BLaER1 (cell line): ENCODE results near the gene VIPR1.

Experiments used
- H3K27ac ChIP-seq: shearing (Covaris generic); formaldehyde crosslinking; 2 replicates; pipeline ENCODE4 v1.8.1; 2022
- H3K27me3 ChIP-seq: shearing (Covaris generic); formaldehyde crosslinking; 2 replicates; pipeline ENCODE4 v1.8.1; 2022
- H3K36me3 ChIP-seq: shearing (Covaris generic); formaldehyde crosslinking; 2 replicates; pipeline ENCODE4 v1.8.1; 2022
- H3K4me1 ChIP-seq: shearing (Covaris generic); formaldehyde crosslinking; 2 replicates; pipeline ENCODE4 v1.8.1; 2022
- H3K4me2 ChIP-seq: shearing (Covaris generic); formaldehyde crosslinking; 2 replicates; pipeline ENCODE4 v1.8.1; 2022
- H3K4me3 ChIP-seq: shearing (Covaris generic); formaldehyde crosslinking; 2 replicates; pipeline ENCODE4 v1.8.1; 2022
- H3K9ac ChIP-seq: shearing (Covaris generic); formaldehyde crosslinking; 2 replicates; pipeline ENCODE4 v1.8.1; 2022
- H3K9me3 ChIP-seq: shearing (Covaris generic); formaldehyde crosslinking; 2 replicates; pipeline ENCODE4 v1.8.1; 2022
- H4K20me1 ChIP-seq: shearing (Covaris generic); formaldehyde crosslinking; 2 replicates; pipeline ENCODE4 v1.8.1; 2022
- Cebpa-rat ChIP-seq: shearing (Covaris generic); IDR thresholded peaks from 2 replicates; pipeline ENCODE4 v1.8.1; 2022

Gene VIPR1

GRCh38 chr3:42493126-42493797, 9.2 kb upstream of the VIPR1 start:
- Histone ChIP-seq H3K27ac (peak overlapping the region; percentile 63), H4K20me1 (no peaks in the 10 kb centered on the region), H3K4me2 (peak overlapping the region; percentile 79), H3K9me3 (no peaks in the 10 kb centered on the region; the same call in 1 of the 2 replicates), H3K9ac (peak overlapping the region; percentile 18; the same call in 1 of the 2 replicates), H3K4me3 (no peak overlapping the region), H3K4me1 (peaks cover 63% of the 10 kb centered on the region), H3K36me3 (no peaks in the 10 kb centered on the region), H3K27me3 (0 out of 2 replicates have a peak, but pooled peaks cover 2% of the 10 kb centered on the region)
- no peak for TF ChIP-seq Cebpa-rat

GRCh38 chr3:42493798-42494151, 8.7 kb upstream of the VIPR1 start:
- H3K36me3 ChIP-seq: no peaks in the 10 kb centered on the region
- peak overlapping the region; percentile 79 for H3K4me2 ChIP-seq
- 0 out of 2 replicates have a peak, but pooled peaks cover 2% of the 10 kb centered on the region for H3K27me3 ChIP-seq
- no peak overlapping the region for H3K4me3 ChIP-seq
- peaks cover 63% of the 10 kb centered on the region for H3K4me1 ChIP-seq
- no peak overlapping the region for H3K27ac ChIP-seq
- no peak overlapping the region for H3K9ac ChIP-seq
- H4K20me1 ChIP-seq: no peaks in the 10 kb centered on the region
- no peak for TF ChIP-seq Cebpa-rat
- no peaks in the 10 kb centered on the region; the same call in 1 of the 2 replicates for H3K9me3 ChIP-seq

DNA sequence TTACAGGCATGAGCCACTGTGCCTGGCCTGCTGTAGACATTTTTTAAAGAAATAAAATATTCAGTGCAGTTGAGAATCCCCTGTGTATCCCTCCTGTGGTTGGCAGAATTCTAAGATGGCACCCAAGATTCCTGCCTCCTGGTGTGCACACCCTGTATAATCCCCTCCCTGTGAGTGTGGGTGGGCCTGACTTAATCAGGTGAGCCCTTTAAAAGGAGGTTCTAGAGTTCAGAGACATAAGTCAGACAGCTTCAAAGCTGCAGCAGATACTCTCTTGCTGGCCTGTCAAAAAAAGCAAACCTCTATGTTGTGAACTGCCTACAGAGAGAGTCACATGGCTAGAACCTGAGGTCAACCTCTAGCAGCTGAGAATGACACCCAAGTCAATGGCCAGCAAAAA, 7.0 kb upstream of the VIPR1 start:
- no peak overlapping the region for H3K4me3 ChIP-seq
- H3K27me3 ChIP-seq: peaks cover 18% of the 10 kb centered on the region
- H4K20me1 ChIP-seq: no peaks in the 10 kb centered on the region
- no peaks in the 10 kb centered on the region for H3K36me3 ChIP-seq
- no peak for TF ChIP-seq Cebpa-rat
- H3K9me3 ChIP-seq: no peaks in the 10 kb centered on the region
- no peak overlapping the region for H3K4me2 ChIP-seq
- H3K27ac ChIP-seq: no peak overlapping the region
- H3K9ac ChIP-seq: no peak overlapping the region
- peaks cover 51% of the 10 kb centered on the region for H3K4me1 ChIP-seq

GRCh38 chr3:42497009-42497731, 5.3 kb upstream of the VIPR1 start:
- Histone ChIP-seq H3K4me1 (peaks cover 45% of the 10 kb centered on the region), H4K20me1 (no peaks in the 10 kb centered on the region), H3K27ac (no peak overlapping the region), H3K4me2 (peak overlapping the region; percentile 37), H3K4me3 (no peak overlapping the region), H3K36me3 (no peaks in the 10 kb centered on the region), H3K9me3 (no peaks in the 10 kb centered on the region), H3K9ac (no peak overlapping the region), H3K27me3 (peaks cover 36% of the 10 kb centered on the region)
- TF ChIP-seq Cebpa-rat: no peak

- Histone ChIP-seq H3K4me2 (peak overlapping the region; percentile 37; the same call in 1 of the 2 replicates), H3K27me3 (peaks cover 39% of the 10 kb centered on the region), H3K36me3 (no peaks in the 10 kb centered on the region), H3K9me3 (no peaks in the 10 kb centered on the region), H3K4me3 (no peak overlapping the region), H3K9ac (no peak overlapping the region), H3K4me1 (peaks cover 40% of the 10 kb centered on the region), H3K27ac (no peak overlapping the region), H4K20me1 (no peaks in the 10 kb centered on the region)
- TF ChIP-seq Cebpa-rat: no peak
Measured at GRCh38 chr3:42498034-42498433, 4.4 kb upstream of the VIPR1 start.

DNA sequence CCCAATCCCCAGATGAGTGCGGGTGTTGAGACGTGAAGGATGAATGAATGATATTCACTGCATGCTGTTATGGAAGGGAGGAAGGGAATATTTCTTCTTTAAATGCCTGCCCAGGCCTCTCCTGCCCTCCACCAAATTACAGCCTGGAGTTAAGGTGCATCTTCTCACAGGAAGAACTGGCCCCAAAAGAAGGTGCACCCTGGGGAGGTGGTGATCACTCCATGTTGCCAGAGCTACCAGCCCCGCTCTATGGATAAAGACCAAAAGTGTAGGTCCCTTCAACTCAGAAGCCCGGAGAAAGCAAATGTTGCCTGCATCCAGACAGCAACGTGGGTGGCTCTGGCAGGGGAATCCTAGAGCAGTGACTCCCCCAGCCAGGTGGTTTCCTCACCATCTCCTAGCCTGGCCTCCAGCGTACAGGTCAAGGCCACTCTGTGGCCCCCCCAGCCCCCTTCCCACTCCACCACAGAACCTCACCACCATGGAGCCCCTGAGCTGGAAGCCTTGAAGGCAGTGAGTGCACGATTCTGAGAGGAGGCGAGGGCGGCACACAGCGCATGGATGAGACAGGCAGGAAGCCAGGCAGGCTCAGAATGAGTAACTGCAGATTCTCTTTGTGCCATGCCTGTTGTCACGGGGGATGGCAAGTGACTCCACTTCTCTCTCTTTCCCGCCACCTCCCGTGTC, 3.5 kb upstream of the VIPR1 start:
- peaks cover 39% of the 10 kb centered on the region for H3K27me3 ChIP-seq
- no peak overlapping the region for H3K9ac ChIP-seq
- no peak overlapping the region for H3K4me3 ChIP-seq
- TF ChIP-seq Cebpa-rat: no peak
- H4K20me1 ChIP-seq: no peaks in the 10 kb centered on the region
- no peak overlapping the region for H3K4me2 ChIP-seq
- H3K4me1 ChIP-seq: peaks cover 36% of the 10 kb centered on the region
- no peak overlapping the region for H3K27ac ChIP-seq
- H3K36me3 ChIP-seq: no peaks in the 10 kb centered on the region
- no peaks in the 10 kb centered on the region for H3K9me3 ChIP-seq

DNA sequence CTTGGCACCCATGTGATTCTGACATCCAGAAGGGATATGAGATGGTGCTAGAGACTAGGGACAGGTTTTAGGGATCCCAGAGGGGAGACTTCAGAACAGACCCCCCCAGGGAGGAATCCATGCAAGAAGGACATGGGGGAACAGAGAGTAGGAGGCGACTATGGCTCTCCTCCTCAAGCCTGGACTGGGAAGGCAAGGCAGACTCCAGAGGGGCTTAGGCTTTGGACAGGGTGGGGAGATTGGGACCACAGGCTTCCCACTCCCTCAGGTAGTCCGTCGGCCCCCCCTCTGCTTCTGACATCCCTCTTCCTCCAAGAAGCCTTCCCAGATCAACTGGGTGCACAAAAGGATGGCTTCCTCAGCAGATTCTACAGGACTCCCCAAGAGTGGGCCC, 3.0 kb upstream of the VIPR1 start:
- Histone ChIP-seq H4K20me1 (no peaks in the 10 kb centered on the region), H3K4me3 (no peak overlapping the region), H3K27me3 (peaks cover 39% of the 10 kb centered on the region), H3K9ac (no peak overlapping the region), H3K9me3 (no peaks in the 10 kb centered on the region), H3K36me3 (no peaks in the 10 kb centered on the region), H3K4me2 (no peak overlapping the region), H3K27ac (no peak overlapping the region), H3K4me1 (peaks cover 36% of the 10 kb centered on the region)
- no peak for TF ChIP-seq Cebpa-rat

DNA sequence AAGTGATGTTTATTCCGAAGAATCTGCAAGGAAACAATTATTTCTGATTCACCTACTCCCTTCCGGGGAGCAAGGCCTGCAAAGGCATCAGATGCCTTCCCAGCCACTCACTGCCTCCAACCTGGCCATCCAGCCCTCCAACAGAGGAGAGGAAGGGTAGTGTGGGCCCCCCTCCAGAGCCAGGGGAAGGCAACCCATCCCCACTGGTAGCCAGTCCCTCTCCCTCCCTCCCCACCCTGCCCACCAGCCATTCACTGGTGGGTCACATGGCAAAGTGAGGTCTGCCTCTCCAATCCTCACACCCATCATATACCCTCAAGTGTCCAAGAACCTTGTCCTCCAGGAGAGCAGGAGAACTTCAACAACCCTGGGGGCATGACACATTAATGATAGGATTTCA, 2.4 kb upstream of the VIPR1 start:
- H3K9me3 ChIP-seq: no peaks in the 10 kb centered on the region
- no peak overlapping the region for H3K9ac ChIP-seq
- TF ChIP-seq Cebpa-rat: no peak
- peaks cover 36% of the 10 kb centered on the region for H3K4me1 ChIP-seq
- H3K27ac ChIP-seq: no peak overlapping the region
- no peak overlapping the region for H3K4me2 ChIP-seq
- H4K20me1 ChIP-seq: no peaks in the 10 kb centered on the region
- H3K27me3 ChIP-seq: peaks cover 39% of the 10 kb centered on the region
- no peaks in the 10 kb centered on the region for H3K36me3 ChIP-seq
- no peak overlapping the region for H3K4me3 ChIP-seq

DNA sequence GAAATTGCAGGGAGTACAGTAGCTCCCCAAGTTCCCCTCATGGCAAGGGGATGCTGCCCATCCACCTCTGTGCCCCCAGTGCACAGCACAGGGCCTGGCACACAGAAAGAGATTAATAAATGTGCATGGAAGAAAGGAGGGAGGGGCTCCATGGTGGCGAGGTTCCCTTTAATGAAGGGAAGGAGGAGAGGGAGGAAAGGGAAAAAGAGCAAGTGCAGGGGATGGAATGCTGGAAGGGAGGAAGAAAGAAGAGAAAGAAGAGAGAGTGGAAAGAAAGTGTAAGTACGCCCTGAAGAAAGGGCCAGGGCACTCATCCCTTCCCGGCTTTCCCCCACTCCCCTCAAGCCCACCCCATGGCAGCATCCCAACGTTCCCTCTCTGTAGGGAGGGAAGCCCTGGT, 1.5 kb upstream of the VIPR1 start:
- Histone ChIP-seq H3K9me3 (no peaks in the 10 kb centered on the region), H3K9ac (no peak overlapping the region), H3K4me3 (peak overlapping the region; percentile 71; the same call in 1 of the 2 replicates), H4K20me1 (no peaks in the 10 kb centered on the region), H3K4me1 (peaks cover 36% of the 10 kb centered on the region), H3K27ac (no peak overlapping the region), H3K27me3 (peaks cover 39% of the 10 kb centered on the region), H3K4me2 (peak overlapping the region; percentile 98), H3K36me3 (no peaks in the 10 kb centered on the region)
- no peak for TF ChIP-seq Cebpa-rat

DNA sequence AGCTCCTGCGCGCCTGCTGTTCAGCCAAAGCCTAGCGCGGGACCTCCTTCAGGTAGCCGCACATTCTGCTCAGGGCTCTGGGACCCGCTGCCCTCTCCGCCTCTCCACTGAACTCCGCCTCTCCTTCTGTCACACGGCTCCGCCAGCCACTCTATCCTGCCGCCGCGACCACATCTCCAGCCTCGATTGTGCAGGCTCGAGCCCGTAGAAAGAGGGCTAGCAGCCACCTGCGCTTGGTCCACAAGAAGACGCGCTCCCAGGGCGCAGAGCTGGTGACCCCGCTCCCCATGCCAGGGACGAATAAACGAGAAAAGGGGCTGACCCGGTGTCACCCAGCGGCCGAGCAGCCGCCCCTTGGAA, 1.1 kb upstream of the VIPR1 start:
- H3K4me3 ChIP-seq: peak overlapping the region; percentile 71
- no peak for TF ChIP-seq Cebpa-rat
- no peak overlapping the region for H3K9ac ChIP-seq

More for the DNA sequence above, 1.1 kb upstream of the VIPR1 start:
- H3K4me2 ChIP-seq: peak overlapping the region; percentile 98
- H3K36me3 ChIP-seq: no peaks in the 10 kb centered on the region
- peaks cover 36% of the 10 kb centered on the region for H3K4me1 ChIP-seq
- no peaks in the 10 kb centered on the region for H4K20me1 ChIP-seq
- H3K9me3 ChIP-seq: no peaks in the 10 kb centered on the region
- peaks cover 39% of the 10 kb centered on the region for H3K27me3 ChIP-seq
- H3K27ac ChIP-seq: no peak overlapping the region
